ENCODE results near the gene CD81.

CD81 gene

GRCh38 chr11:2391181-2391975, 14.3 kb downstream of the CD81 start:
- DNase-seq, result no peak

DNA sequence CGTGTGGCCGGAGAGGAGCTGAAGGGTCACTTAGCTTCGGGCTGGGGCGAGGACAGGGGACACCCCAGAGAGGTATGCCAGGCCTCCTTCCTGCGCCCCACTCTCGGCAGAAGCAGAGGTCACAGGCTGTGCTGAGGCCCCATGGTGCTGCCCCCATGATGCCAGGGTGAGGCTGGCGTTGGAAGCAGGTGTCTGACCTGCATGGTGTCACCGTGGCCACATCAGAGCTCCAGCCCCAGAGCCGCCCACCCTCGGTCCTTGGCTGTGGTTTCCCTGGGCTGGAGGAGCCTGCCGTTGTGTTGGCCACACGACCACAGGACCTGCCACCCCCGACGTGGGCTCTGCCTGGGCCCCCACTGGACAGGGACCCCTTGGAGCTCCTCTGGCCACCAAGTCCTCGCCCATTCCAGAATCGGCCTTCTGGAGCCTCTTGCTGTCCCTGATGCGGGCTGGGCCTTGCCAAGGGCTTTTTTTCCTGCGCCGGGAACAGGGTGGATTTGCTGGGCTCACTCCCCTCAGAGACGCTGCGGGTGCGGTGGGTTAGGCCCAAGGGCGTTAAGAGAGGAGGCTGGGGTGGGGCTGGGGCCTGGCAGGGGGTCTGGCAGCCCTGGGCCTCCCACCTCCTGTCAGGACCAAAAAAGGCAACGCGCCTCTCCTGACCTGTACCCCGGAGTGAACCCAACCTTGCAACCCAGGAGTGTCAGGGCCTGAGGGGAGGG, 15.3 kb downstream of the CD81 start:
- no peak for DNase-seq

DNA sequence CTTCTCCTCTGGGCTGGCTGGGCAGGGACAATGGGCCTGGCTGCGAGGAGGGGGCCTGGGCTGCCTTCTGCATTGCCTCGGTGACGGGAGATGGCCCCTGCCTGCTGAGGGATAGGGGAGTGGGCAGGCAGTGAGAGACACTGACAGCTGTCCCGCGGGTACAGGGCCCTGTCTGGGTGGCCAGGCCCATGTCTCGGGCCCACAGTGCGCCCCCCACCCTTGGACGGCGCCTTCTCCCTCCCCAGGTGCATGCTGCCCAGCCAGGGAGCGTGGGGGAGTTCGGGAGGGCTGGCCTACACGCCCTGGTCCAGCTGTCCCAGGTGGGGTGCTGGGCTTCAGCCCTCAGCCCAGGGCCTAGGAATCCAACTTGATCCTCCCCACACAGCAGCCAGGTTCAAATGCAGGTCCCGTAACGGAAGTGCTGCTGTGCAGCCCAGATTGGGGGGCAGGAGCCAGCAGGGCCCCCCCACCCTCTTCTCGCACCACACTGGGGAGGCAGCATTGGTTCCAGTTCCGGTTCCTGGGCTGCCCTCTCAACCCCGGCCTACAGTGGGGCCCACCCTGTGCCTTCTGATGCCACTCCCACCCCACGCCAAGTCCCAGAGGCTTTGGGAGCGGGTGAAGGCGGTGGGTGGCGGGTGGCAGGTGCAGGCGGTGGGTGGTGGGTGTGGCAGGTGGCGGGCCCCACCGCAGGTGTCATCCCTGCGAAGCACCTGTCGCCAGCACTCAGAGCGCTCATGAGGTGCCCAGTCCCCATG, 16.2 kb downstream of the CD81 start:
- no peak for DNase-seq

DNA sequence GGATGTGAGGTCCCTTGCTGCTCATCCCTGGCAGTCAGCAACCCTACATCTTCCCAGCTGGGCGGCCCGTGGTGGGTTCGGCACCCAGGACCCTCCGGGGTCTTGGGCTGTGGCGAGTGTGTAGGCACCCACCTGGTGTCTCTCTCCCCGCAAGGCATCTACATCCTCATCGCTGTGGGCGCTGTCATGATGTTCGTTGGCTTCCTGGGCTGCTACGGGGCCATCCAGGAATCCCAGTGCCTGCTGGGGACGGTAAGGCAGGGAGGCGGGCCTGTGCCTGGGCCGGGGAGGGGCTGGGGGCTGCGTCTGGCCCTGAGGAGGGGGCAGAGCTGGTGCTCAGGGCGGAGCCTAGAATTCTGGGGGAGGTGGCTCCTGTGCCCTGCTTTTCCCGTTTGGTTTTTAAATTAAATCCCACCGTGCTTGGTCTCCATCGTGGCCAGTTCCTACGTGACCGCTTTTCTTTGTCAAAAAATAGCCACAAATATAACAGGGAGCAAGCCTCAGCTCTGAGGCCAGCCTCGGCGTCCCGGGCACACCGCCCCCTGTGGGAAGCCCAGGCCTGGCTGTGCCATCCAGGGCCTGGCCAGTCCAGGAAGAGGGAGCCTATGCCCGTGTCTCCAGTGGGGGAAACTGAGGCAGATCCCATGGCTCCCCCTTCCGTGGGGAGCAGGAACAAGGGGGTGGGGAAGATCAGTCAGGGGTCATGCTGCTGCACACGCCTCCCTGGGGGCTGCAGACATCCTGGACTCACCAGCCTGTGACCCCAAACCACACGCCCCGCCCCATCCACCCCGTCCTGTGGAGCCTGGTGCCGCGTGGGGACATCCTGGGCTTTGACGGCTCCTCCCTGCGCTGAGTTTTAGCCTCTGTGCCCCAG, 17.1 kb downstream of the CD81 start:
- no peak for DNase-seq

DNA sequence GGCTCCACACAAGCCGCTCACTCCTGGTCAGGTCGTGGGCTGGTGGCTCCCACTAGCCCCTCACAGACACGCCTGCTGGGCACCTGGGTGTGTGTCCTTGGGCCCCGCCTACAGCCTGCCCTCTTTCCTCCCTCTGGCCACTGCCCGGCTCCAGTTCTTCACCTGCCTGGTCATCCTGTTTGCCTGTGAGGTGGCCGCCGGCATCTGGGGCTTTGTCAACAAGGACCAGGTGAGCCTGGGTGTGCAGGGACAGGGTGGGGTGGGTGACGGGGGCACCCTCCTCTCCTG, 17.7 kb downstream of the CD81 start:
- DNase-seq, result no peak

DNA sequence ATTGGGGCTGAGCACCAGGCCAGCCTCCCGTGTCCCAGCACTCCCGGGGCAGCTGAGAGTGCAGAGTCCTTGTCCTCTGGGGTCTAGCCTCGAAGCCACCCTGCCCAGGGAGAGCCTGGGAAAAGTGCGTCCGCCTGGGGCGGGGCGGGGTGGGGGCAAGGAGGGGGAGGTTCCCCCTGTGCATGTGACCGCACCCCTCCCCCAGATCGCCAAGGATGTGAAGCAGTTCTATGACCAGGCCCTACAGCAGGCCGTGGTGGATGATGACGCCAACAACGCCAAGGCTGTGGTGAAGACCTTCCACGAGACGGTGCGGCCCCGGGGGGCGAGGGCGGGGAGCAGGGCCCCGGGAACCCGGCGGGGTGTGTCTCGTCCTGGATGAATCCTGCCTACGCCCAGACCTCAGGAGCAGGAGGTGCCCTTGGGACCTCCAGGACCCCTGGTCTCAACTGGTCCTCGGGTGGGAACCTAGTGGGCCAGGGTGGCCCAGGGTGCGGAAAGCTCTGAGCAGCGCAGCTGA, 18.2 kb downstream of the CD81 start:
- no peak for DNase-seq

- no peak for DNase-seq
Observed at GRCh38 chr11:2395856-2396255, 18.7 kb downstream of the CD81 start.

DNA sequence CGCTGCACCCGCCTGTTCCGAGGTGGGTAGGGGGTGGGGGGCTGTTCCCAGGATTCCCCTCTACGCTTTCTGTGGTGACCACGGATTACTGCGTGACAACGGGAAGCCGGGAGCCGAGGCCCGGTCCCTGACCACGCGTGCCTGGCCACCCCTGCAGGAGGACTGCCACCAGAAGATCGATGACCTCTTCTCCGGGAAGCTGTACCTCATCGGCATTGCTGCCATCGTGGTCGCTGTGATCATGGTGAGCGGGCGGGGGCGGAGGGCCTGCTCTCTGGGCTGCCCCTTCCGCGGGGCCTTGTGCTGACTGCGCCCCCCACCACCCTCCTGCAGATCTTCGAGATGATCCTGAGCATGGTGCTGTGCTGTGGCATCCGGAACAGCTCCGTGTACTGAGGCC, 19.4 kb downstream of the CD81 start:
- DNase-seq, result no peak

DNA sequence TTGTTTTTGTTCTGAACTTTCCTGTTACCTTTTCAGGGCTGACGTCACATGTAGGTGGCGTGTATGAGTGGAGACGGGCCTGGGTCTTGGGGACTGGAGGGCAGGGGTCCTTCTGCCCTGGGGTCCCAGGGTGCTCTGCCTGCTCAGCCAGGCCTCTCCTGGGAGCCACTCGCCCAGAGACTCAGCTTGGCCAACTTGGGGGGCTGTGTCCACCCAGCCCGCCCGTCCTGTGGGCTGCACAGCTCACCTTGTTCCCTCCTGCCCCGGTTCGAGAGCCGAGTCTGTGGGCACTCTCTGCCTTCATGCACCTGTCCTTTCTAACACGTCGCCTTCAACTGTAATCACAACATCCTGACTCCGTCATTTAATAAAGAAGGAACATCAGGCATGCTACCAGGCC, 19.9 kb downstream of the CD81 start:
- no peak for DNase-seq

DNA sequence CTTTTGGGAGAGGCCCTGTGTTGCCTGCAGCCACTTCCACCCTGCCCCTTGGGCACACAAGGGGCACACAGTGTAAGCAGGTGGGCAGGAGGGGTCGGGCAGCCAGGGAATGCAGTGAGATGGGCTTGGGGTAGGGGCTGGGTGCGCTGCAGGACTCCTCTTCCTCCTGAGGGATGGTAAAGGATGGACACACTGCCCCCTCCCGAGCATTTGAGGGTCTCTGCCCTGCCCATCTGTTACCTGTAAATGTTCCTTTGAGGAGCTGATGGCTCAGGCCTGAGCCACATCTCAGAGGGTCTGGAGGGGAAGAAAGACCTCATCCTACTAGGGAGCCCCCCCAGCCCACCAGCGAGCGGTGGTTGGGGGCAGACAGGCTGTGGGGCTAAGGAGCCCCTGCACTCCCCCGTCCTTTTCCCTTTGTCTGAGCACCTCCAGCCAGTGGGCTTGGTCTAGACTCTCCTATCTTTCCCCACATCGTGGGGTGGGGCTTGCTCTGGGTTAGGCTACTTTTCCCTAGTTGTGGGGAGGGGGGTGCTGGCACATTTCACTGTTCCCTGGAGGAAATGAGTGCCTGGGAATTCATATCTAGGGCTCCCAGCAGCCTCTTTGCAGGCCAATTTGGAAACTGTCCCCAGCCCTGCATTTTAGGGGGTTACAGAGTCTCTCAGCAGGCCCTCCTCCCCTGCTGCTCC, 21.7 kb downstream of the CD81 start:
- no peak for DNase-seq

DNA sequence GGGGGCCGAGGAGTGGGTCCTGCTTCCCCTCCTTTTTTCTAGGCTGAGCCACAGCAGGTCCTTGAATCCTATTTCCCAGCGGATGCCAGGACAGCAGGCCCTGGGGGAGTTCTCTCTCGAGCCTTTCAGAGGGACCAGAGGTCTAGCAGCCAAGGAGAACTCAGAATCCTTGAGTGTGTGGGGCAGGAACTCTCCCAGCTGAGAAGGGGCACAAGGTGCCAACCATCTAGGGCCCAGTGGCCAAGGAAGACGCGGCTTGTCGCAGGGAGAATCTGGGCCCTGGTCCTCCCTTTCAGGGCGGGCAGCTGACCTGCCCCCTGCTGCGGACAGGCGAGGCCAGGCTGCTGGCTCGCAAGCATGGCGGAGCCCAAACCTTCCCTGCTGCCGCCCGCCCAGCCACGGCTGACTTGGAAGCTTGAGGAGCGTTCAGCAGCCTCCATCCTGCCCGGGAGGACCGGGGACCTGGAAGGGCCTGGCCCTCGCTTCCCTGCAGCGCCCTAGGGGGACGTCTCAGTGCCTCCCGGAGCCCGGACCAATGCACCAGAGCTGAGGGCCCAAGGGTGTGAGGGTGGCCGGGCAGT, 22.5 kb downstream of the CD81 start:
- no peak for DNase-seq

- DNase-seq, result peak; percentile 99 to 100
Observed at GRCh38 chr11:2400069-2400761, 23.1 kb downstream of the CD81 start, which contains the start of gene TSSC4. TSSC4 (plus strand) TSS chr11:2400750; CDS start chr11:2402634, 1,884 bp downstream.

GRCh38 chr11:2400762-2401435, 23.8 kb downstream of the CD81 start:
- DNase-seq, result no peak

DNA sequence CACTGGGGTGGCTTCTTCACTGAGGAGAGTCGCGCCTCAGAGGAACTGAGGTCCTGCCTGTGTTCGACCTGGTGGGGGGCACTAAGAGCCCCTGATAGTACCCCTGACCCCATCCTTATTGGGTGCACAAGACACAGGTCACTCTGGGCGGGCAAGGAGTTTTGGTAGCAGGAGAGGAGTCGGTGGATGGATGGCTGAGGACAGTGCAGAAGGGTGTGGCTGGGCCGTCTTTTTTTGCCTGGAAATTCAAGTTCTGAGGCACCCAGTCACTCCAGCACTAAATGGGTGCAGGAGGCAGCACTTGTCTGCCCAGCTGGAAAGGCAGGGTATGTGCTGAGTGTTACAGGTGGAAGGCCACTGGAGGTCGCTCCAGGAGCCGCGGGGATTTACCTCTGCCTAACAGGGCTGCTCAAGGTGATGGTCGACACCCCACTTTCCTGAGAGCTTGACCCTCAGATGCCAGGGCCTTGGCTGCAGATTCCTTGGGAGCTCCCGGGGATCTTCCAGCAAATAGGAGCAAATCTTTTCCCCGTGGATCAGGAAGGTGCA, 24.4 kb downstream of the CD81 start:
- no peak for DNase-seq

GRCh38 chr11:2402106-2402505, 25.0 kb downstream of the CD81 start:
- DNase-seq, result no peak

DNA sequence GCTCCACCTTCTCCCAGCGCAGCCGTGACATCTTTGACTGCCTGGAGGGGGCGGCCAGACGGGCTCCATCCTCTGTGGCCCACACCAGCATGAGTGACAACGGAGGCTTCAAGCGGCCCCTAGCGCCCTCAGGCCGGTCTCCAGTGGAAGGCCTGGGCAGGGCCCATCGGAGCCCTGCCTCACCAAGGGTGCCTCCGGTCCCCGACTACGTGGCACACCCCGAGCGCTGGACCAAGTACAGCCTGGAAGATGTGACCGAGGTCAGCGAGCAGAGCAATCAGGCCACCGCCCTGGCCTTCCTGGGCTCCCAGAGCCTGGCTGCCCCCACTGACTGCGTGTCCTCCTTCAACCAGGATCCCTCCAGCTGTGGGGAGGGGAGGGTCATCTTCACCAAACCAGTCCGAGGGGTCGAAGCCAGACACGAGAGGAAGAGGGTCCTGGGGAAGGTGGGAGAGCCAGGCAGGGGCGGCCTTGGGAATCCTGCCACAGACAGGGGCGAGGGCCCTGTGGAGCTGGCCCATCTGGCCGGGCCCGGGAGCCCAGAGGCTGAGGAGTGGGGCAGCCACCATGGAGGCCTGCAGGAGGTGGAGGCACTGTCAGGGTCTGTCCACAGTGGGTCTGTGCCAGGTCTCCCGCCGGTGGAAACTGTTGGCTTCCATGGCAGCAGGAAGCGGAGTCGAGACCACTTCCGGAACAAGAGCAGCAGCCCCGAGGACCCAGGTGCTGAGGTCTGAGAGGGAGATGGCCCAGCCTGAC, 26.0 kb downstream of the CD81 start:
- no peak for DNase-seq

GRCh38 chr11:2404735-2405196, 27.7 kb downstream of the CD81 start:
- DNase-seq, result no peak

- no peak for DNase-seq
Observed at GRCh38 chr11:2406451-2406850, 29.3 kb downstream of the CD81 start.

DNA sequence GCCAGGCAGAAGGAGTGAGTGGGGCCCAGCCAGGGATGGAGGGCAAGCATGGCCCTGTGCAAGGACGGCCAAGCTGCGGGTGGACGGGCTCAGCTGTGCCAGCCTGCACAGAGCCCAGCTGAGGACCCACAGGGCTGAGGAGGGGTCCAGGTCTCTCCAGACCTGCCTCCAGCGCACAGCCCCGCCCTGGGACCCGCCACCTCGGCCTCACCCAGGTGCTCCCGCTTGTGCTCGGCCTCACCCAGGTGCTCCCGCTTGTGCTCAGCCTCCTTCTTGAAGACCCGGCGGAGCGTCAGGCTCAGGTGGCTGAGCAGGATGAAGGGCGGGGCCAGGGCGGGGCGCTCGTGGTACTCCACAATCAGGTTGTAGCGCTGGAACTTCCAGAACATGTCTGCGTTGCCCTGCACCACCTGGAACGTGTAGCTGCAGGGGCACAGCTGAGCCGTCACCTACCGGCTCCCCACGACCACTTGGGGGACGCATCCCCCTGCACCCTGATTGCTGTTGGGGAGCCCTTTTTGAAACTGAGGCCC, 29.8 kb downstream of the CD81 start:
- DNase-seq, result no peak

All from AML-193 (cell line).